Lung (tissue), 12 donors: ENCODE measurements around the gene CACNA1C. TPM values are rescaled to one million over a fixed set of nuclear protein-coding genes. Genes with fewer than 3 reads are reported as not detected.

Source experiments
- ATAC-seq: fragments of 200-7000 bp; cut with Tn5 transposase; one replicate; pipeline ENCODE4 v1.9.1; 2020; ENCODE audit warnings: moderate number of reproducible peaks; ENCODE audit not compliant: insufficient read depth, low FRiP score
- DNase-seq, 3 donors: peaks; one replicate each; pipeline ENCODE4 v3.0.0-alpha.2; 2013 to 2017
- H3K27ac ChIP-seq, 2 donors: one replicate each; pipeline ENCODE4 v1.5.1; 2013; ENCODE audit warnings: mild to moderate bottlenecking in 2 of 2, moderate library complexity in 2 of 2, control low read depth in 1 of 2, inconsistent platforms in 1 of 2, low read depth in 1 of 2, low read length in 1 of 2
- H3K27me3 ChIP-seq, 3 donors: one replicate each; pipeline ENCODE4 v1.5.1; 2013; ENCODE audit warnings: low read length in 2 of 3; ENCODE audit not compliant: control insufficient read depth in 3 of 3, insufficient read depth in 3 of 3
- H3K36me3 ChIP-seq, 4 donors: one replicate each; pipeline ENCODE4 v1.5.1; 2013; ENCODE audit warnings: low read length in 4 of 4, mild to moderate bottlenecking in 1 of 4, moderate library complexity in 1 of 4; ENCODE audit not compliant: control insufficient read depth in 4 of 4, insufficient read depth in 4 of 4
- H3K4me1 ChIP-seq, 5 donors: one replicate each; pipeline ENCODE4 v1.5.1; 2013; ENCODE audit warnings: low read length in 5 of 5, mild to moderate bottlenecking in 2 of 5, moderate library complexity in 1 of 5; ENCODE audit not compliant: control insufficient read depth in 5 of 5, insufficient read depth in 5 of 5
- H3K4me3 ChIP-seq: one replicate; pipeline ENCODE4 v1.5.1; 2013; ENCODE audit warnings: mild to moderate bottlenecking, control low read depth, moderate library complexity
- H3K9ac ChIP-seq, 2 donors: one replicate each; pipeline ENCODE4 v1.5.1; 2013; ENCODE audit warnings: low read length in 2 of 2, control low read depth in 1 of 2; ENCODE audit not compliant: insufficient read depth in 1 of 2
- H3K9me3 ChIP-seq, 4 donors: one replicate each; pipeline ENCODE4 v1.5.1; 2013; ENCODE audit warnings: low read length in 3 of 4, mild to moderate bottlenecking in 1 of 4, moderate library complexity in 1 of 4; ENCODE audit not compliant: control insufficient read depth in 4 of 4, insufficient read depth in 3 of 4
- WGBS, 2 donors: extraction: QIAGEN DNeasy Blood & Tissue Kit; methylation state at CpG; one replicate each; pipeline ENCODE4 v1.1.7; 2013; 5-methylcytosine and 5-hydroxymethylcytosine counted together
- polyA plus RNA-seq, 2 donors: library from polyadenylated mRNA; stranded (reverse); fragments of 200-250 nt; gene quantifications; one replicate each; pipeline ENCODE4 v1.2.1, GENCODE V29; 2013
- total RNA-seq, 2 donors: library from RNA; depleted of rRNA in 1 of 2; stranded (reverse); fragments of >200 nt in 1 of 2; gene quantifications; one replicate each; pipeline ENCODE4 v1.2.1, GENCODE V29; 2014 to 2021
- TF ChIP-seq, protein P1 (sequence below): IDR thresholded peaks from 2 replicates; pipeline ENCODE4 v1.5.1; 2012; ENCODE audit warnings: mild to moderate bottlenecking; ENCODE audit errors: control extremely low read depth, extremely low read depth
- donor health status: control.
- donor health status: control.
- donor health status: Bipolar disorder and iron deficiency.
- donor health status: healthy.
- donor health status: DM: yes; HTN: yes; CAD: no.

CACNA1C gene
- total and polyA plus RNA-seq, 4 donors: 3.2 to 17.5 (median 7.5) TPM

DNA sequence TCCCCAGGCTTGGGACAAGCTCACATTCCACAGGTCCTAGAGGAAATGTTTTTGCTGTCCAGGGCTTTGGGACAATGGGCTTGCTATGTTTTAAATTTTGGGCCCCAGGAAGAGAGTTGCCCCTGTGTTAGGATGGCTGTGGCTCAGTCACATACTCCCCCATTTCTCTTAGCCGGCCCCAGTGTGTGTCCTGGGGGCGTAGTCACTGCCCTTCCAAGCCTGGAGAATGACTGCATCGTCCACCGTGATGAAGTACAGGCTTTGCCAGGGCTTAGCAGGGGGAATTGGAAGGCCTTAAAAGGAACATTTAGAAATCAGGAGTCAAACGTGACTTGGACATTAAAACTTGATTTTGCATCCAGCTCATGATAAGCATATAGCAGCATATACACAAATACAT lies 293.6 kb downstream of the CACNA1C start:
- ATAC-seq: no peak
- WGBS, 2 donors: 73 to 89% methylated on average over 5 of the region's 5 CpGs

DNA sequence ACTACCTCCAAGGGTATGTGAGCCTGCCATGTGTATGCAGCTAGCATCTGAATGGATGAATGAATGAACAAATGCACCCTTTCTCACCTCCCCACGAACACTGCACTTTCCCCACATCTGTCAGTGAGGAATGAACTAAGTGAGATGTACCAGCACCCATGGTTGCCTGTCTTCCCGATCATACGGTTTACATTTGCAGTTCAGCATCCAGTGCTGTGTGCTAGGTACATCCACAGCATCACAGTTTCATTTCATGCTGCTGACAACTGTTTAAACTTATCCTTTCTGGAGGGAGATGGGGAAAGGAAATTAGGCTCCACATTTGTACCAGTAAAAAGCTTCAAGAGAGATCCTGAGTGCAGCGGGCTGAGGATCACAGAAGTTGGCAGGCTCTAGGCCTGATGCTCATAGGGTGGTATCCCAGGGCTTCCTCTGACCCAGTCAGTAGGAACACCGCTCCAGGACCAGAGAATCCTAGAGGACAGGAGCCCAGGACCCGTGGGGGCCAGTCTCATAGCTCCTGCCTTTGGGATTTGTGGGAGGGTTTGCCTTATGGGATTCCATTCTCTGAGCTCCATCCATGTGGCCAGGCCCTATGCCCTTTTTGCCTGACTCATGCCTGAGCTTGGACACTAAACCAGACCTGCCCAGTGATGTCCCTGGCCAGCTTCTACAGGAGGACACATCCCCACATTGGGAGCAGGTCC lies 294.5 kb downstream of the CACNA1C start:
- ATAC-seq: no peak
- Histone ChIP-seq H3K27ac (peak overlapping the region; percentile 17 to 52), H3K9ac (no peak overlapping the region), H3K36me3 (no peaks in the 10 kb centered on the region), H3K9me3 (peaks cover 0 to 1% (median 0%) of the 10 kb centered on the region in 4 donors), H3K4me1 (peaks cover 5 to 24% (median 15%) of the 10 kb centered on the region in 5 donors), H3K27me3 (no peaks in the 10 kb centered on the region), H3K4me3 (no peak overlapping the region)
- WGBS, 2 donors: 90 to 96% methylated on average over 6 of the region's 6 CpGs
- DNase-seq: no peak
- TF ChIP-seq, protein P1, sequence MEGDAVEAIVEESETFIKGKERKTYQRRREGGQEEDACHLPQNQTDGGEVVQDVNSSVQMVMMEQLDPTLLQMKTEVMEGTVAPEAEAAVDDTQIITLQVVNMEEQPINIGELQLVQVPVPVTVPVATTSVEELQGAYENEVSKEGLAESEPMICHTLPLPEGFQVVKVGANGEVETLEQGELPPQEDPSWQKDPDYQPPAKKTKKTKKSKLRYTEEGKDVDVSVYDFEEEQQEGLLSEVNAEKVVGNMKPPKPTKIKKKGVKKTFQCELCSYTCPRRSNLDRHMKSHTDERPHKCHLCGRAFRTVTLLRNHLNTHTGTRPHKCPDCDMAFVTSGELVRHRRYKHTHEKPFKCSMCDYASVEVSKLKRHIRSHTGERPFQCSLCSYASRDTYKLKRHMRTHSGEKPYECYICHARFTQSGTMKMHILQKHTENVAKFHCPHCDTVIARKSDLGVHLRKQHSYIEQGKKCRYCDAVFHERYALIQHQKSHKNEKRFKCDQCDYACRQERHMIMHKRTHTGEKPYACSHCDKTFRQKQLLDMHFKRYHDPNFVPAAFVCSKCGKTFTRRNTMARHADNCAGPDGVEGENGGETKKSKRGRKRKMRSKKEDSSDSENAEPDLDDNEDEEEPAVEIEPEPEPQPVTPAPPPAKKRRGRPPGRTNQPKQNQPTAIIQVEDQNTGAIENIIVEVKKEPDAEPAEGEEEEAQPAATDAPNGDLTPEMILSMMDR: no peak

More for the DNA sequence above, 293.6 kb downstream of the CACNA1C start:
- Histone ChIP-seq H3K9ac (no peak overlapping the region), H3K27ac (peak overlapping the region in 1 of 2 donors; percentile 36), H3K27me3 (no peaks in the 10 kb centered on the region), H3K9me3 (no peaks in the 10 kb centered on the region), H3K36me3 (no peaks in the 10 kb centered on the region), H3K4me1 (peaks cover 5 to 24% (median 15%) of the 10 kb centered on the region in 5 donors), H3K4me3 (no peak overlapping the region)
- DNase-seq: no peak
- TF ChIP-seq, protein P1: no peak

DNA sequence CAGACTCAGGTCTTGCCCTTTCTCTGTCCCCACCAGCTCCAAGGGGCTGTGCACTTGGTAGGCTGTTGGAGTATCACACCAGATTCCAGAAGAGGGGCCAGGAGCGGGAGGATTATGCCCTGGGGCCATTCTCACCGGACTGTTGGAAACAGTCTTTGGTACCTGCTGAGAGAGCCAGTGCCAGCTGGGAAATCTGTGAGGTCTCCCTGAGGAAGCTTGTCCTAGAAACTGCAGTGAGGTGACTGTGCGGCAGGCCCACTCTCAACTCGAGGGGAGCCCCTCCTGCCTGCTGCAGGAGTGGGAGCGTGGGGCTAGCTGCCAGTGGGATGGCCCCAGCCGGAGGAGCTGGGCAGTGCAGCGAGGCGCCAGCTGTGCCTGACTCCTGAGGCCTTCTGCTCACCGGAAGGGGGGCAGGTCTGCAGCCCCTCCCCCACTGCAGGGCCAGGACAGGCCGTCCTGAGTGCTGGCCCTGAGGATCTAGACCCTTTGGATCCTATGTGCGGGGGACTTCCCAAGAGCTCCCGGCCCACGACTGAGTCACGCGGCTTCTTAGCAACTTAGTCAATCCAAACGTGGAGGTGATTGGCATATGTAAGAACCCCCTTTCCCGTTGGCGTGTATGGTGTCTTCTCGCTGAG lies 295.2 kb downstream of the CACNA1C start:
- H3K4me1 ChIP-seq: peaks cover 5 to 21% (median 15%) of the 10 kb centered on the region in 5 donors

More for the DNA sequence above, 295.2 kb downstream of the CACNA1C start:
- Histone ChIP-seq H3K27me3 (no peaks in the 10 kb centered on the region), H3K9ac (no peak overlapping the region), H3K9me3 (peaks cover 0 to 1% (median 0%) of the 10 kb centered on the region in 4 donors), H3K4me3 (no peak overlapping the region), H3K27ac (peak overlapping the region; percentile 17 to 40), H3K36me3 (no peaks in the 10 kb centered on the region)
- TF ChIP-seq, protein P1: no peak
- ATAC-seq (no peak), DNase-seq (no peak)
- WGBS, 2 donors: 72 to 87% methylated on average over 19 of the region's 19 CpGs
